GM23338 (cell line): ENCODE results near the gene DNM2. TPM values are rescaled to one million over a fixed set of nuclear protein-coding genes. Genes with fewer than 3 reads are reported as not detected.

ENCODE experiments used
- ATAC-seq: fragments of 200-7000 bp; cut with Tn5 transposase; 3 replicates; pipeline ENCODE4 v1.9.1; 2020
- DNase-seq: peaks from one replicate; pipeline ENCODE4 v3.0.0-alpha.2; 2015; ENCODE audit warnings: low spot score
- H2AFZ ChIP-seq: fragments of 200-600 bp; sonication (generic); 2 replicates; pipeline ENCODE4 v1.8.0; 2016; ENCODE audit warnings: antibody characterized with exemption, mild to moderate bottlenecking, moderate library complexity
- H3F3A ChIP-seq: fragments of 200-600 bp; sonication (generic); replicated peaks from 2 replicates; pipeline ENCODE4 v1.8.0; 2017; ENCODE audit warnings: antibody characterized with exemption, mixed run types, low read depth
- H3K27ac ChIP-seq: fragments of 200-600 bp; sonication (generic); 2 replicates; pipeline ENCODE4 v1.6.1; 2016; ENCODE audit warnings: low read depth
- H3K27me3 ChIP-seq: fragments of 200-600 bp; sonication (generic); 2 replicates; pipeline ENCODE4 v1.8.0; 2016; ENCODE audit warnings: mild to moderate bottlenecking, mixed run types, moderate library complexity; ENCODE audit not compliant: insufficient read depth
- H3K36me3 ChIP-seq: fragments of 200-600 bp; sonication (generic); 2 replicates; pipeline ENCODE4 v1.8.0; 2016; ENCODE audit warnings: mild to moderate bottlenecking; ENCODE audit not compliant: insufficient read depth
- H3K4me1 ChIP-seq: fragments of 200-600 bp; sonication (generic); 2 replicates; pipeline ENCODE4 v1.8.0; 2016; ENCODE audit warnings: mild to moderate bottlenecking, moderate library complexity; ENCODE audit not compliant: insufficient read depth
- H3K4me2 ChIP-seq: fragments of 200-600 bp; sonication (generic); 2 replicates; pipeline ENCODE4 v1.7.1; 2017; ENCODE audit warnings: mixed run types
- H3K4me3 ChIP-seq: fragments of 200-600 bp; sonication (generic); 2 replicates; pipeline ENCODE4 v1.6.1; 2016; ENCODE audit warnings: mixed run types
- H3K79me2 ChIP-seq: fragments of 200-600 bp; sonication (generic); replicated peaks from 2 replicates; pipeline ENCODE4 v1.8.0; 2017; ENCODE audit warnings: mild to moderate bottlenecking; ENCODE audit not compliant: insufficient read depth
- H3K9me2 ChIP-seq: fragments of 200-600 bp; sonication (generic); 2 replicates; pipeline ENCODE4 v1.8.0; 2017; ENCODE audit not compliant: insufficient read depth
- H4K20me1 ChIP-seq: fragments of 200-600 bp; sonication (generic); replicated peaks from 2 replicates; pipeline ENCODE4 v1.8.0; 2017; ENCODE audit warnings: mild to moderate bottlenecking; ENCODE audit not compliant: insufficient read depth
- H3K27ac Mint-ChIP-seq: 2 replicates; pipeline ENCODE4 v1.8.0; 2020; ENCODE audit warnings: inconsistent platforms, mild to moderate bottlenecking, moderate library complexity, mixed read lengths
- H3K27me3 Mint-ChIP-seq: 3 replicates; pipeline ENCODE4 v1.8.0; 2022; ENCODE audit warnings: low read depth, mild to moderate bottlenecking, moderate library complexity, mixed read lengths, inconsistent platforms; ENCODE audit not compliant: insufficient read depth, poor library complexity
- H3K36me3 Mint-ChIP-seq: 3 replicates; pipeline ENCODE4 v1.8.0; 2021; ENCODE audit warnings: low read depth, mild to moderate bottlenecking, inconsistent platforms, moderate library complexity, mixed read lengths
- H3K4me1 Mint-ChIP-seq: 3 replicates; pipeline ENCODE4 v1.8.0; 2020; ENCODE audit warnings: mild to moderate bottlenecking, inconsistent platforms, mixed read lengths
- H3K4me3 Mint-ChIP-seq: 3 replicates; pipeline ENCODE4 v1.8.0; 2021; ENCODE audit warnings: moderate library complexity, mild to moderate bottlenecking, inconsistent platforms, mixed read lengths
- H3K9me3 Mint-ChIP-seq: 3 replicates; pipeline ENCODE4 v1.8.0; 2020; ENCODE audit warnings: moderate library complexity, mild to moderate bottlenecking, inconsistent platforms, mixed read lengths
- ETS1 ChIP-seq: IDR thresholded peaks from 2 replicates; pipeline ENCODE4 v1.6.1; 2016; ENCODE audit warnings: antibody characterized with exemption
- EZH2 ChIP-seq: fragments of 200-600 bp; sonication (generic); IDR thresholded peaks from one replicate; pipeline ENCODE4 v1.8.0; 2017; ENCODE audit warnings: antibody characterized with exemption, mild to moderate bottlenecking, low read depth; ENCODE audit not compliant: unreplicated experiment
- EZH2phosphoT487 ChIP-seq: fragments of 200-600 bp; sonication (generic); IDR thresholded peaks from one replicate; pipeline ENCODE4 v1.8.1; 2018; ENCODE audit warnings: antibody characterized with exemption; ENCODE audit not compliant: unreplicated experiment
- JUNB ChIP-seq: IDR thresholded peaks from one replicate; pipeline ENCODE4 v1.6.1; 2016; ENCODE audit warnings: antibody characterized with exemption; ENCODE audit not compliant: unreplicated experiment
- NANOG ChIP-seq: IDR thresholded peaks from 2 replicates; pipeline ENCODE4 v1.6.1; 2016; ENCODE audit warnings: antibody characterized with exemption, borderline replicate concordance
- POLR2AphosphoS5 ChIP-seq: IDR thresholded peaks from 2 replicates; pipeline ENCODE4 v1.6.1; 2016; ENCODE audit warnings: antibody characterized with exemption, low read depth
- REST ChIP-seq: IDR thresholded peaks from one replicate; pipeline ENCODE4 v1.6.1; 2018; ENCODE audit warnings: antibody characterized with exemption; ENCODE audit not compliant: unreplicated experiment
- STAT1 ChIP-seq: IDR thresholded peaks from one replicate; pipeline ENCODE4 v1.6.1; 2016; ENCODE audit warnings: antibody characterized with exemption; ENCODE audit not compliant: unreplicated experiment
- ZNF114 ChIP-seq: fragments of 250-450 bp; sonication (Bioruptor Pico); IDR thresholded peaks from 2 replicates; pipeline ENCODE4 v1.5.0; 2020; ENCODE audit warnings: mild to moderate bottlenecking, moderate library complexity
- ZNF331 ChIP-seq: fragments of 250-450 bp; sonication (Bioruptor Pico); IDR thresholded peaks from 2 replicates; pipeline ENCODE4 v1.5.0; 2020; ENCODE audit warnings: low read depth, mild to moderate bottlenecking, moderate library complexity
- polyA plus RNA-seq: library from polyadenylated mRNA; unstranded; fragments of >200 nt; fragmentation: Nextera tagmentation; extraction: Ambion mirVana; gene quantifications from 2 replicates; pipeline ENCODE4 v1.2.1, GENCODE V29; 2016
- total RNA-seq: library from RNA; depleted of rRNA; stranded (reverse); fragments of >200 nt; shearing (Covaris generic); gene quantifications from 2 replicates; pipeline ENCODE4 v1.2.3, GENCODE V29; 2014
- TF ChIP-seq, protein P1 (sequence below), 2 experiments: fragments of 200-600 bp in 1 of 2; sonication (generic) in 1 of 2; conservative IDR thresholded peaks; 2 replicates each; pipeline versions ENCODE4 v1.5.1 to v1.6.1; 2016 to 2017; ENCODE audit warnings: antibody characterized with exemption in 2 of 2, low read depth in 2 of 2, mild to moderate bottlenecking in 2 of 2, moderate library complexity in 1 of 2

Gene DNM2
- total and polyA plus RNA-seq, 2 experiments from 2014 or later: 40.7 to 138 TPM

- TF ChIP-seq REST (no peak), STAT1 (no peak), JUNB (no peak), ZNF114 (no peak), NANOG (no peak), EZH2phosphoT487 (no peak), EZH2 (no peak), POLR2AphosphoS5 (no peak), ETS1 (no peak), ZNF331 (CRISPR knock-in tag) (no peak)
- TF ChIP-seq, protein P1, sequence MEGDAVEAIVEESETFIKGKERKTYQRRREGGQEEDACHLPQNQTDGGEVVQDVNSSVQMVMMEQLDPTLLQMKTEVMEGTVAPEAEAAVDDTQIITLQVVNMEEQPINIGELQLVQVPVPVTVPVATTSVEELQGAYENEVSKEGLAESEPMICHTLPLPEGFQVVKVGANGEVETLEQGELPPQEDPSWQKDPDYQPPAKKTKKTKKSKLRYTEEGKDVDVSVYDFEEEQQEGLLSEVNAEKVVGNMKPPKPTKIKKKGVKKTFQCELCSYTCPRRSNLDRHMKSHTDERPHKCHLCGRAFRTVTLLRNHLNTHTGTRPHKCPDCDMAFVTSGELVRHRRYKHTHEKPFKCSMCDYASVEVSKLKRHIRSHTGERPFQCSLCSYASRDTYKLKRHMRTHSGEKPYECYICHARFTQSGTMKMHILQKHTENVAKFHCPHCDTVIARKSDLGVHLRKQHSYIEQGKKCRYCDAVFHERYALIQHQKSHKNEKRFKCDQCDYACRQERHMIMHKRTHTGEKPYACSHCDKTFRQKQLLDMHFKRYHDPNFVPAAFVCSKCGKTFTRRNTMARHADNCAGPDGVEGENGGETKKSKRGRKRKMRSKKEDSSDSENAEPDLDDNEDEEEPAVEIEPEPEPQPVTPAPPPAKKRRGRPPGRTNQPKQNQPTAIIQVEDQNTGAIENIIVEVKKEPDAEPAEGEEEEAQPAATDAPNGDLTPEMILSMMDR (conservative IDR thresholded peaks at IDR 0.05; ENCODE audit: low read depth in 2 of 2): no peak
These were observed 87.3 kb downstream of the DNM2 start (continued) for GRCh38 chr19:10805065-10805757.

DNA sequence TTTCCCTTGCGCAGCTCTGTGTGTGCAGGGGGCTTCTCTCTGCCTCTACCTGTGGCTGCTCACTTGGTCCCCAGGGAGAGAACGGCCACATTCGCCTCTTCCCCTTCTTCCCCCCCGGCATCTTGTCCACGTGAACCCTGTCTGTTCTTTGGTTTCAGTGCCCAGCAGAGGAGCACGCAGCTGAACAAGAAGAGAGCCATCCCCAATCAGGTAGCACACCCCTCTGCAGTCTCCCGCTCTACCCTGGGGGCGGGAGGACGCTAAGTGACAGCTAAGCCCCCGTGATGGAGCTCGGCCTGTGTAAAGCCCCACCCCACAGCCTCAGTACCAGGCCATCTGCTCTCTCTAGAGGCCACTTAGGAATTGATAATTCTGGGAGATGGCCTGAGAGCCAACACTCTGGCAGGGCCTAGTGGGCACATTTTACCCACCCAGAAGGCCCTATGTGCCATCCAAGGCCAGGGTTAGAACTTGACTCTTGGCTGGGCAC is 87.9 kb downstream of the DNM2 start:
- H3K27ac Mint-ChIP-seq: no peak overlapping the region
- TF ChIP-seq EZH2phosphoT487 (no peak), REST (no peak), POLR2AphosphoS5 (no peak), JUNB (no peak), STAT1 (no peak), NANOG (no peak), ZNF331 (CRISPR knock-in tag) (no peak), ETS1 (no peak)

More for the DNA sequence above, 87.9 kb downstream of the DNM2 start:
- no peak for DNase-seq
- Mint-ChIP-seq H3K9me3 (no peaks in the 10 kb centered on the region), H3K27me3 (peaks cover 10% of the 10 kb centered on the region), H3K4me1 (no peaks in the 10 kb centered on the region), H3K36me3 (peaks cover 43% of the 10 kb centered on the region), H3K4me3 (no peak overlapping the region)
- Histone ChIP-seq H3K27ac (no peak overlapping the region), H3K27me3 (no peaks in the 10 kb centered on the region), H3K4me2 (no peak overlapping the region), H4K20me1 (no peaks in the 10 kb centered on the region), H3K79me2 (no peaks in the 10 kb centered on the region), H3K9me2 (no peaks in the 10 kb centered on the region), H2AFZ (no peak overlapping the region), H3K4me1 (no peaks in the 10 kb centered on the region), H3K36me3 (no peaks in the 10 kb centered on the region; the same call in 1 of the 2 replicates), H3K4me3 (no peak overlapping the region), H3F3A (no peaks in the 10 kb centered on the region)
- ATAC-seq: no peak
